Skeletal muscle cell (primary cell): Measurements from ENCODE around the gene SP3.
"Not testable (repeated sequence)": the region's sequence is repeated elsewhere in the genome, so short reads cannot be mapped to it uniquely, and the experiment has no call there.

ENCODE experiments used
- DNase-seq: peaks from one replicate; pipeline ENCODE4 v3.0.0-alpha.2; 2010; ENCODE audit warnings: low read depth
- H3K4me3 ChIP-seq: 2 replicates; pipeline ENCODE4 v1.5.1; 2011; ENCODE audit warnings: low read depth, mild to moderate bottlenecking, control low read depth, low read length, moderate library complexity

SP3 gene

GRCh38 chr2:173909846-173910245, 55.3 kb downstream of the SP3 start:
- no peak overlapping the region for H3K4me3 ChIP-seq
- no peak for DNase-seq

GRCh38 chr2:173906626-173907025, 58.5 kb downstream of the SP3 start:
- H3K4me3 ChIP-seq: no peak overlapping the region

GRCh38 chr2:173903601-173904394, 61.4 kb downstream of the SP3 start:
- H3K4me3 ChIP-seq: no peak overlapping the region
- no peak for DNase-seq

More at GRCh38 chr2:173906626-173907025, 58.5 kb downstream of the SP3 start:
- no peak for DNase-seq

GRCh38 chr2:173898996-173899395, 66.2 kb downstream of the SP3 start:
- no peak overlapping the region for H3K4me3 ChIP-seq
- no peak for DNase-seq

- no peak for DNase-seq
- no peak overlapping the region for H3K4me3 ChIP-seq
These were observed 67.0 kb downstream of the SP3 start for GRCh38 chr2:173898178-173898668.

GRCh38 chr2:173896755-173897154, 68.4 kb downstream of the SP3 start:
- DNase-seq: no peak
- H3K4me3 ChIP-seq: no peak overlapping the region

- DNase-seq: no peak
- H3K4me3 ChIP-seq: no peak overlapping the region
These were observed 72.8 kb downstream of the SP3 start for GRCh38 chr2:173892341-173892740.

- no peak for DNase-seq
These were observed 73.7 kb downstream of the SP3 start for GRCh38 chr2:173891315-173892037.

GRCh38 chr2:173889464-173889863, 75.7 kb downstream of the SP3 start:
- not testable (repeated sequence) for DNase-seq, H3K4me3 ChIP-seq

More at GRCh38 chr2:173891315-173892037, 73.7 kb downstream of the SP3 start:
- H3K4me3 ChIP-seq: no peak overlapping the region

- no peak for DNase-seq
- H3K4me3 ChIP-seq: no peak overlapping the region
These were observed 78.6 kb downstream of the SP3 start for GRCh38 chr2:173886613-173887012.

- no peak for DNase-seq
These were observed 81.0 kb downstream of the SP3 start for GRCh38 chr2:173884025-173884802.

GRCh38 chr2:173881886-173882285, 83.3 kb downstream of the SP3 start:
- no peak overlapping the region for H3K4me3 ChIP-seq
- DNase-seq: no peak

More at GRCh38 chr2:173884025-173884802, 81.0 kb downstream of the SP3 start:
- no peak overlapping the region for H3K4me3 ChIP-seq

GRCh38 chr2:173881461-173881860, 83.7 kb downstream of the SP3 start:
- DNase-seq: peak; percentile 29
- no peak overlapping the region for H3K4me3 ChIP-seq

GRCh38 chr2:173880561-173880960, 84.6 kb downstream of the SP3 start:
- no peak for DNase-seq
- no peak overlapping the region for H3K4me3 ChIP-seq

- no peak for DNase-seq
- no peak overlapping the region for H3K4me3 ChIP-seq
These were observed 88.2 kb downstream of the SP3 start for GRCh38 chr2:173876833-173877413.

- no peak for DNase-seq
- H3K4me3 ChIP-seq: no peak overlapping the region
These were observed 90.3 kb downstream of the SP3 start for GRCh38 chr2:173874894-173875237.

- H3K4me3 ChIP-seq: no peak overlapping the region
- DNase-seq: no peak
These were observed 90.9 kb downstream of the SP3 start for GRCh38 chr2:173874003-173874893.

GRCh38 chr2:173872714-173873113, 92.5 kb downstream of the SP3 start:
- DNase-seq: no peak
- H3K4me3 ChIP-seq: no peak overlapping the region
